NCI-H524 (cell line): ENCODE data around the gene CCDC85C.

Experiments used
- DNase-seq, 2 experiments: peaks; one replicate each; lab custom pipeline; 2025; lab: John Stamatoyannopoulos, UW

The CCDC85C gene

DNA sequence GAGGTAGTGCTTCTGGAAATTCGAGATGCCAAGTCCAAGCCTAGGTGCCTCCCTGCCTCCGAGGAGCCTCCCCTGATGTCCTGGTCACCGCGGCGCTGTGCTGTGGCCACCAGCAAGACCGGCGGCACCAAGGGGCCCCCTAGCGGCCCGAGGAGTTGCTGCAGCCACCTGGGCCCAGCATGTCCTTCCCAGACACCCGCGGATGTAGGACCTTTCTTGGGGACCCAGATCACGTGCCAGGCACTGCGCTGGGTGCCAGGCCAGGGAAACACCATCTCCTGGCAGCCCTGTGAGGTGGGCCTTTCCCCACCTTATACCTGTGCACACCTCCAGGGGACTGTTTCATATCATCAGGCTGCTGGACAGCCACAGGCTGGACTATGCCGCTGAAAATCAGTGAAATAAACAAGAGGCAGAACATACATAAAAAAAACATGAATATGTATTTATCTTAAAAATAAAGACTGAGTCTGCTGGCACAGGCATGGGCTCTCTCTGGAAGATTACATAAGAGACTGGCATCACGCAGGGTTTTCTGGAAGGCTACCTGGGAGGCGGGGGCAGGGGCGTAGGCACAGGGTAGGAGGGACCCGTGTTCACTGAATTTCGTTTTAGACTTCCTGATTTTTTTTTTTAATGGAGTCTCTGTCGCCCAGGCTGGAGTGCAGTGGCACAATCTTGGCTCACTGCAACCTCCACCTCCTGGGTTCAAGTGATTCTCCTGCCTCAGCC, 25.0 kb upstream of the CCDC85C start:
- peak; percentile 48 to 84 for DNase-seq

- no peak for DNase-seq
Measured at GRCh38 chr14:99627510-99628381, 23.7 kb upstream of the CCDC85C start.

DNA sequence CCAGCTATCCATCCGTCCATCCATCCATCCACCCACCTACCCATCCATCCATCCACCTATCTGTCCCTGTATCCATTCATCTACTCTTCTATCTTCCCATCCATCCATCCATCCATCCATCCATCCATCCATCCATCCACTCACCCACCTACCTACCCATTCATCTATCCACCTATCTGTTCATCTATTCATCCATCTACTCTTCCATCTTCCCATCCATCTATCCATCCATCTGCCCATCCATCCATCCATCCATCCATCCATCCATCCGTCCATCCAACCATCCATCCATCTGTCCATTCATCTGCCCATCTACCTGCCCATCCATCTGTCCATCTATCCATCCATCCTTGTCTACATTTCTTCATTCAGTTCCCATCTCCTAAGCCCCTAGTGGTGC, 23.1 kb upstream of the CCDC85C start:
- DNase-seq = no peak

GRCh38 chr14:99626041-99626648, 22.1 kb upstream of the CCDC85C start:
- DNase-seq = no peak

DNA sequence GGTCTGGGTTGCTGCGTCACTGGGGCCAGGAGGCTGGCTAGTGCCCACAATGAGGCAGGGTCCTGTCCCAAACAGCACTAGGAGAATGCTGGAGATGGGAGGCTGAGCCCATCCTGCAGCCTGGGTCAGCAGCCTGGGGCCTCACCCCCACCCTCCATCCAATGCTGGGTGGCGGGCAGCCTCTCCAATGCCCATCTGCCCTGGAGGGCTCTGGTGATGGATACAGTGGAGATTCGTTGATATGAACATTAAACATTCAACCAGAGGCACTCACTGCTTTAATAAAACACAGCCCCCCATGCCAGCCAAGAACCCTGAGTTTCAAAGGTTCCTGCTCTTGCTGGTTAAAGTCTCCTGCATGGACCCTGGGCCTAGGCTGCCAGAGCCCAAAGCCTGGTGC, 21.5 kb upstream of the CCDC85C start:
- no peak for DNase-seq

DNA sequence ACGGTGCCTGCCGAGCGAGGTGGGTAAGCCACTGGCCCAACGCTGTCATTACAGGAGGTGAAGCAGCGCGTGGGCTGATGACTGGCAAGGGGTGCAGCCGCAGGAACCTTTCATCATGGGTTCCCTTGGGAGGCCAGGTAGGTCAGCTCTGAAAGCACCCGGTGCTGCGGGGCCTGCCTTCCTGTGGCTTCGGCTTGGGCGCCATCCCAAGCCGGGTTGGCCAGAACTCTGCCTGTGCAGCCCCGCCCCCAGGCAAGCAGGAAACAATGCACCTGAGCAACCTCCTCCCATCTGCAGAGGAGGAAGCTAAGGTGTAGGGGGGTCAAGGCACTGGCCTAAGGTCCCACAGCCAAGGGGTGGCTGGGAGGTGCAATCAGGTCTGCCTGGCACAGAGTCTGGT, 21.0 kb upstream of the CCDC85C start:
- no peak for DNase-seq

- no peak for DNase-seq
Measured at GRCh38 chr14:99624024-99624423, 20.0 kb upstream of the CCDC85C start.

- DNase-seq = no peak
Measured at GRCh38 chr14:99621948-99622347, 17.9 kb upstream of the CCDC85C start.

DNA sequence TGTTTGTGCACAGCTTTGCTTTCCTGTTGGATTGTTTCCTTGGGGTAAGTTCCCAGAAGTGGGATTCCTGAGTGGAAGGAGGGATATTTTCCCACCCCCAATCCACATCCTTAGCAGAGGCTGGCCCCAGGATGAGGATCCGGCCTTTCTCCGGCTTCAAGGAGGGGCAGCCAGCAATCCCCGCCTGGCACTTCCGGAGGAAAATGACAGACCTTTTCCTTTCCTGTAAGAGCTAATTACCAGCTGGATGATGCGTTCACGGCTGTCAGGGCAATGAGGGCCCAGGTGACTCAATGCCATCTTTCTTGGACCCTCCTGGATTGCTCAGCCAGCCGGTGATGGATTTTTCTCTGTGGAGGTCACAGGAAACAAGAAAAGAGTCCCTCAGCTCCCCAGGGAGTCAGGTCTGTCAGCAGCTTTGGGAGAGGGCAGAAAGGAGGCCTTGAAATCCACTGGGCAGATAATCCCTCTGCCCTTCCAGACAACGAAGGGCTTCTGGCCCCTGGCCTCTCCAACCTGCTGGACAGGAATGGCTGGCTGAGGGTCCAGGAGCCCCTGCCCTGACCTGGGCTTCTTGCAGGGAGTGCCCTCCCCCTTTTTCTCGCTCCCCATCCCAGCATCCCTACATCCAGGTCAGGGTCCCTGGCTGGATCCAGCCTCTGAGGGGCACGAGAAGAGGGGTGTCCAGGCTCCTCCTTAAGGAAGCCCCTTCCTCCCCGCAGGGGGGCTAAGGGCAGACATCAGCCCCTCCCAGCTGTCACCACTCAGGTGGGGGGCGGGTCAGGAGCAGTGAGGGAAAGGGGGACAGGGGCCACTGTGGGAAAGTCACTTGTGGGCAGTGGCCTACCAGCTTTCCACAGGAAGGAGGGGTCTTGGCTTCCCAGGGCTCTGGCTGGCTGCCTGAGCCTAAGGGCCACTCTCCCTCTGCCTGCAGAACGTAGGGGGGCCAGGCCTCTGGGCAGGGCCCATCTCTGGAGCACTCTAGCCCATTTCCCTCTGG, 16.1 kb upstream of the CCDC85C start:
- peak; percentile 52 to 80 for DNase-seq

DNA sequence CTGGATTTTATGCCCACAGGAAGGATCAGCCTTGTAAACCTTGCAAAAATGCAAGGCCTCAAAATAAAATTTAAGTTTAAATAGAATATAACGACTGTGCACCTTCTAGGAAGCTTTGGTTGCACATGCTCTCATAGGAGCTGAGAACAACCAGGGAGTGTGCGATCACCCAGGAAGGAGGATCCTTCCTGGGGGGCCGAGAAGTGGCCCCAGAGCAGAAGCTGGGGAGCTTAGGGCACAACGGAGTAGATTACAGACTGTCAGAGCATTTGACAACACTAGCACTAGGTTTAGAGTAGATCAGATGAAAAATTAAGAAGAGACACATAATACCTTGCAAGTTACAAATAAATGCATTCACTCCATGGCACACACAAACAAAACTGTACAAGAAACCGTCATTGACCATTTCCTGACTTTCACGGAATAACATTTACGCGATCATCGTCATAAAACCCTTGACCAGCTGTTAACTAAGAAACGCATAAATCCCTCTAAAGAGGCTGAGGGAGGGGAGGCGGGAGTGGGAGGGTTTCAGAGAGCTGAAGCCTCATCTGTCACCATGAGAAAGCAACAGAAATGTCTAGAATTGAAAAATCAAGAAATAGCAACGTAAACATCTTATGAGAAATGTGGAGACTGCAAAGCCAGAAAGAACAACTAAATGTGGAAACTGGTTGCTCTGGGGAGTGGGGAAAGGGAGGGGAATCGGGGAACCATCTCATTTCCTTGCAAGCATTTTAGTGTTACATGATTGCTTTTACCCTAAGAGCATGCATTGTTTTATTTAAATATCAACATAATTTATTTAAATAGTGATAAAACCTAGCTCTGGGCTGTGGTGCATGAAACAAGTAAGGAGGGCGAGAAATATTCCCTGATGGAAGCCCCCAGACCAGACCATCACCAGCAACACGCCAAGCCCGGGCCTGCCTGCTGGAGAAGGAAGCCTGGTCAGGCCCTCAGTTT, 13.1 kb upstream of the CCDC85C start:
- peak; percentile 95 to 98 for DNase-seq

- peak; percentile 37 to 71 for DNase-seq
Measured at GRCh38 chr14:99615497-99616157, 11.6 kb upstream of the CCDC85C start.

DNA sequence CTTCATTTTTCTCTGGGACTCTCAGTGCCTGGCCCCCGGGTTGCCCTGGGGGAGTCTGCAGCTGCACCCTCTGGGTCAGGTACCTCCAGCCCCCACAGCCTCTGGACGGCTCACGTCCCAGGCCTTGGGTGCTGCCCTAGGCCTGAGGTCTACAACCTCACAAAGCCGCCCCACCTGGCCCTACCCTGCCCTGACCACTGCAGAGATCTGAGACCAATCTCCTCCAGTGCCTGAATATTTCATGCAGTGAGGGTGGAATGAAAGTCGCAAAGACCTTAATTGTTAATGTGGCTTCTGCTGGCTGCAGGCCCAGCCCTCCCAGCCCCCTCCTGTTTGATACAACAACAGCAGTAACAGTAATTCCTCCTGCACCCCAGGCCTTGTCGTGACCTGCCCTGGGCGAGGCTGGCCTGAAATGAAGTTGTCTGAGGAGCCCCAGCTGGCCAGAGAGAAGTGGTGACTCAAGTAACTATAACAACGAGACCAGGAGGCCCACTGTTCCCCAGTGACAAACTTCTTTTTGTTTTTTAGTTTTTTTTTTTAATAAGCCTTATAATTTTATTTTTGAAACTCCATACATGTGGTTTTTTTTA, 8.8 kb upstream of the CCDC85C start:
- DNase-seq = peak in 1 of 2 experiments; percentile 53

GRCh38 chr14:99612071-99612737, 8.2 kb upstream of the CCDC85C start:
- peak in 1 of 2 experiments; percentile 78 for DNase-seq

DNA sequence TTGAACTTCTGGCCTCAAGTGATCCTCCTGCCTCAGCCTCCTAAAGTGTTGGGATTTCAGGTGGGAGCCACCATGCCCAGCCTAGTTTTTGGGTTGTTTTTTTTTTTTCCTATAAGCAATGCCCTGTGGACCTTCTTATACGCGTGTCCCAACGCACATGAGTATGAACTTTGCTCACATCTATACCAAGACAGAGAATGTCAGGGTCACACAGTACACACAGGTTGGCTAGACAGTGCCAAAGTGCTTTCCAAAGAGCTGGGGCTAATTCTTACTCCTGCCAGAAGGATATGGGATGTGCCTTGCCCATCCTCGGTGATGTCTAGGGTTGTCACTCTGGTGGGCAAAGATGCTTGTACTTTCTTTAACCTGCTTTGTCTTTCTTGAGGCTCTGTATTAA, 7.6 kb upstream of the CCDC85C start:
- no peak for DNase-seq

- DNase-seq = no peak
Measured at GRCh38 chr14:99609245-99610170, 5.5 kb upstream of the CCDC85C start.

- DNase-seq = no peak
Measured at GRCh38 chr14:99608591-99608990, 4.6 kb upstream of the CCDC85C start.

GRCh38 chr14:99606359-99606758, 2.4 kb upstream of the CCDC85C start:
- DNase-seq = no peak
